KG1 (cell line): Measurements from ENCODE around the gene KIAA1755.

Experiments
- DNase-seq: peaks from one replicate; lab custom pipeline; 2025; lab: John Stamatoyannopoulos, UW

Gene KIAA1755, protein sequence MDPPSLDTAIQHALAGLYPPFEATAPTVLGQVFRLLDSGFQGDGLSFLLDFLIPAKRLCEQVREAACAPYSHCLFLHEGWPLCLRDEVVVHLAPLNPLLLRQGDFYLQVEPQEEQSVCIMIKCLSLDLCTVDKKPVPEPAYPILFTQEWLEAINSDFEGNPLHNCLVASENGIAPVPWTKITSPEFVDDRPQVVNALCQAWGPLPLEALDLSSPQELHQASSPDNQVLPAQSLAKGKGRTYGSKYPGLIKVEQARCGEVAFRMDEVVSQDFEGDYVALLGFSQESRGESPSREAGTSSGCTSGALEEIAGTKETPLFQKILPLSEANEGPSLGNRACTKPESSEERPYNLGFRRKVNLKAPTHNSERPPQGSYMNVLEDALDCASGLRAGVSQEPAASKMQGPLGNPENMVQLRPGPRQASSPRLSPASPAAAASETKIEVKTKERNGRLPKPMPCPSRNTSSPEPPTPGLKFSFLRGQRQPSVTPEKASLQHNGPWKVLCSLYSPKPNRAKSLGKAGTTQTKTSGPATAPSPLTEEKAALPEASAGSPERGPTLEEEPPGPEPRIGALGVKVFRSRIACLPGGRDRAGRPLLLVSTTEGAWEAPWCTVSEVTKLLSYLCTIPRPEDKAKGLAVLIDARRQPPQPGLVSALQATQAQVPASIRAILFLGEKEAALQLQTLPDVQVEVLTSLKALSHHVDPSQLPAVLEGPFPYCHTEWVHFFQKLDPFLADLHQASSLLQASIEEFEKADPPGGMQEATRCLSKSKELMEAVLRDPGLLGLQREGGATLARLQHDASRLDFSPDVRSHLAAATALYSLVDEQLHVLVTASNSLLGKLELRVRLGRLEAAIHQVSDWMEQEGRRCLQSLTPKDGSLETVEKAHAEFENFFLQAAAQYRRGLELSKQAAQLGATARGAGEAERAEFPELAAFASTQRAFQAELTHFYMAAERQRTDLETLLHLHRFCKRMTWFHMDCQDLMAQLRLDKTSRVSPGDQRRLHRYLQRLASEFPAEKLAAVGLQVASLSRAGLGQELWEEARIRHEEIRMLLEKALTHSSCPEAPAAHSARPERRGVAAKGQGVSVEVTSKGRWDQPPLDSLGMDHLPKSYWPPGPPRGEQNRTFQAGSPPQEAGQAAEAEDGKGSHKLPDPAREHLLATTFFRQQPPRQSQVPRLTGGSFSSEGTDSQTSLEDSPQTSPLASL

DNA sequence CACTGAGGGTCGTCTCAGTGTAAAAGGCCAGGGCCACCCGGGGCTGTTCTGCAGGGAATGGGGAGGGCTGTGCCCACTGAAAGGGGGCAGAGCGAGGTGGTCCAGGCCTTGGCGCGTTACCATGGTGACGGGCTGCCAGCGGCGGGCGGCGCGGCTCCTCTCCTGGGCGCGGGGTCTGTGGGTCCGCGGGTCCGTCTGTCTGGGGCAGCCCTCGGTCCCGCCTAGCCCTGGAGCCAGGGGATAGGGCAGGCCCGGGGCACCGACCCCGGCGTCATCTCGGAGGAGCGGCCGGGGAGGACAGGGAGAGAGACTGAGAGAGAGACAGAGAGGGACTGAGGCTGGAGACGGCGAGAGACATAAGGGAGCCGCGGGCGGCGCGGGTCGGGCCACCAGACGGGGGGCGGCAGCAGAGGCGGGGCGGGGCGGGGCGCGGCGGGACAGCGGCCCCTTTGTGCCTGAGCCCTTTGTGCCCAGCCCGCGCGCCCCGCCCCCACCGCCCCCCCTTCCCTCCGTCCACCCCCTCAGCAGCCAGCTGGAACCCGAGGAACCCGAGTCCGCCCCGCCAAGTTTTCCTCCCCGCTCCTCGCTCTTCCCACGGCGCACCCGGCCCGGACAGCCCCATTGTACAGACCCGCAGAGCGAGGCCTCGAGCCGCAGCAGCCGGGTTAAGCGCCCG lies at the start of gene KIAA1755:
TSS of gene KIAA1755 (minus strand) at position 358 of the 676 bp plus-strand sequence. CDS start at position 123, 235 bp downstream.
- no peak for DNase-seq

DNA sequence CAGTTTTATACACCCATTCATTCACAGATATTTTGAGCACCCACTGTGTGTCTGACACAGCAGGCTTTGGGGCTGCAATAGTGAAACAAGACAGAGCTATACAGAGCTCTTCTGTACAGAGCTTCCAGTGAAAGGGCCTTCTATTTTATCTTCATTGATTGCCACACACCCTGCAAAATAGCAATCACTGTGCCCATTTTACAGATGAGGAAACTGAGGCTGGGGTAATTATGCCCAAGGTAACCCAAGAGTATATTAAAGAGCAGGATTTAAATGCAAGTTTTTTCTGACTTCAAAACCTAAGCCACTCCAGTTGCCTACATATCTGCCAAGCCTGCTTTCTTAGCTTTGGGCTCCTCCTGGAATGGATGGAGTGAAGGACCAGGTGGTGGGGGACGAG lies 47.9 kb upstream of the KIAA1755 start:
- DNase-seq = no peak

DNA sequence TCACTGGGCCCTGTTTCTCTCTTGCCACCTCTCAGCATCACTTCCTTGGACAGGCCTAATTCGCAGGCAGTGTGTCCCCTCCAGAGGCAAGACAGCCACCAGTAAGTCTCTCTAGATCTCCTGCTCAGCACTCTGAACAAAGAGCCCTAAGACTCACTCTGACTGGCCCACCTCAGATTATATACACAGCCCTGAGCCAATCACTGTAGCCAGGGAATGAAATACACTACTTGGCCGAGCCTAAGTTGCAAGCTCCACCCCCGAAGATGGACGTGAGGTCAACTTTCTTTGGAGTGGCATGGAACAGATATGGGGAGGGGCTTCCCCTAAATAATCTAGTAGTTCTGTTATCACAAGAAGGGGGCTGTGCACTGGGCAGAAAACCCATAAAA lies 47.5 kb upstream of the KIAA1755 start:
- DNase-seq = no peak

DNA sequence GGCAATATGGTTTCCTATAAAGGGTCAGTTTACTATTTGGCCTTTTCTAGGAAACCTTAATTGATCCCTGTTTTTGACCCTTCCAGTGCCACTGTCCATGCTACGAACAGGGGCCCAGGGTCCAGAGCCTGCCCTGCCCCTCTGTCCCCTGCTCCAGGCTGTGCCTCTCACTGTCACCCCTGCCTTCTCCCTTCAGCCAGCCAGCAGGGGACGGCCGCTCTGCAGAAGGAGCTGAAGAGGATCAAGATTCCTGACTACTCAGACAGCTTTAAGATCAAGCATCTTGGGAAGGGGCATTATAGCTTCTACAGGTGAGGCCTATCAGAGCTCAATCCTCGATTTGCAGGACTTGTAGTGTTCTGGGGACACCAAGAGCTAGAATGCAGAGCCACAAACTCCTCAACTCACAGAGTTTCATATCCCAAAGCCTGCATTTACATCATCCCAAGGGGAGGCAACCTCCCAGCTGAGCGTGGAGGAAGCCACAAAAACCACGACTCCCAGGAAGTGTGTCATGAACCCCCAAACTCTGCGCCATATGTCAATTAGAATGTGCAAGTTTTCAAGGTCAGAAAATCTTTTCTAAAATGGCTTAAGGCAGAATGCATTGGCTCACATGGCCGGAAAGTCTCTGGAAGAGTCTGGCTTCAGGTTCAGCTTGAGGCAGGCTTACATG lies 47.0 kb upstream of the KIAA1755 start:
- DNase-seq = no peak

DNA sequence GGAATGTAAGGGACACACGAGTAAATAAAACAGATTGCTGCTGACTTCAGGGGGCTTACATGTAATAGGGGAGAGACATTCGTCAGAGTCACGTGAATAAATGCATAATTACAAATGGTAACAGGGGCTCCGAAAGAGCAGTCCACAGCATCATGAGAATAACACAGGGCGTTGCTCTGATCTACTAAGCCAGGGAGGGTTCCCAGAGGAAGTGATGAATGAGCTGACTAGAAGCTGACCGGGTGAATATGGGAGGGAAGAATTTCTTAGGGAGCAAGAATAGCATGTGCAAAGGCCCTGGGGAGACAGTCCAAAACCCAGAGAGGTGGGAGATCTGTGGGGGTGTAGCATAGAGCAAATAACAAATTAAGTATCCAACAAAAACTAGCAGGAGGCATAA lies 45.8 kb upstream of the KIAA1755 start:
- no peak for DNase-seq

DNA sequence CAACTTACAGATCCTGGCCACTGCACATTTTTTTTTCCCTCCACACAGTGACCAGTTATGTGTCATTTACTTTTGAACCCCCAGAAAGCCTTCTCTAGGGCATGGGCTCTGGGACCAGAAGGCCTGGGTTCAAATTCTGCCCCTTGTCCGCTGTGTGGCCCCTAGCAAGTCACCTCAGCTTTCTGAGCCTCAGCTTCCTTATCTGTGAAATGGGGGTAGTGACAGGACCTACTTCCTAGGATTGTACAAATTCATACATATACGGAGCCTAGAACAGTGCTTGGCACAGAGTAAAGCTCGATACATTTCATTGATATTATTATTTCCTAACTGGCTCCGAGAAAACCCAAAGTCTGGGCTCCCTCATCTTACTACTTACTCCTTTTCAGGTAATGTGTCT lies 45.0 kb upstream of the KIAA1755 start:
- no peak for DNase-seq

DNA sequence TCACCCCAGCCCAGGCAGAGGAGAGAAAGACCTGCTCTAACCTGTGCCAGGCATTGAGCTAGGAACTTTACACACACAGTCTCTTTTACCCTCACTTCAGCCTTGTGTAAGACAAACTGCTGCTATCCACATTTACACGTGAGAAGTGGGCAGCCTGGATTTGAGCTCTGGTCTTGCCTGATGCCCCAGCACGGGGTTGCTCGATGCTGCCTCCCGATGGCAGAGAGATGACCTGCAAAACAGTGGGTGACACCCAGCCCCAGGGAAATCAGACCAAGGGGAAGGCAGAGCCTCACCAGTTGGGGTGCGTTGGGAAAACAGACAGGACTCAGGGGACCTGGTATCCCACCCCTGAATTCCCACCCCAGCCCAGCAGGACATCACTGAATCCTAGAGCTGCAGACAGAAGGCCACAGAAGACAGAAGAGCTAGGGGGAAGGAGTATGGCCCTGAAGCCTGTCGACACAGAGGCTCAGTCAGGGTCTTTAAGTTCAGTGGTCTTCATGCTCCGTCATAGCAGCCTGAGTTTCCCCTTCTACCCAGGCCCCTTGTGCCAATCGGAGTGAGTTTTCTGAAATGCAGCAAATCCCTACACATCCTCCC lies 44.4 kb upstream of the KIAA1755 start:
- no peak for DNase-seq

DNA sequence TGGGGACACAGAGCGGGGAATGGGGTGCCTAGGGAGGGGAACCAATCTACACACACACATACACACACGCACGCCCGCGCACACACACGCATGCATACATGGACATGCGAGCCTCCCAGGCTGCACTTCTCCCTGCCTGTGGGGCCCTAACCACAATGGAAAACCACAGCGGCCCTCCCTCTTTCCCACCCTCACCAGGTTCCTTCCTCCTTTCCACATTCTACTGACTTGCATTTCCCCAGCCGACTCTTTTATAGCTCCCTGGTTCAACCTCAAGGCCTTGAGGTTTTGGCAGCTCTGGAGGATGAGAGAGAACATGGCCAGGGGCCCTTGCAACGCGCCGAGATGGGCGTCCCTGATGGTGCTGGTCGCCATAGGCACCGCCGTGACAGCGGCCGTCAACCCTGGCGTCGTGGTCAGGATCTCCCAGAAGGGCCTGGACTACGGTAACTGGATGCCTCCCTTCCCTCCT lies 43.4 kb upstream of the KIAA1755 start, which contains the start of gene BPI:
TSS of gene BPI (plus strand) at position 249 of the 472 bp plus-strand sequence. CDS start at position 317, 68 bp downstream.
- DNase-seq = peak; percentile 48

DNA sequence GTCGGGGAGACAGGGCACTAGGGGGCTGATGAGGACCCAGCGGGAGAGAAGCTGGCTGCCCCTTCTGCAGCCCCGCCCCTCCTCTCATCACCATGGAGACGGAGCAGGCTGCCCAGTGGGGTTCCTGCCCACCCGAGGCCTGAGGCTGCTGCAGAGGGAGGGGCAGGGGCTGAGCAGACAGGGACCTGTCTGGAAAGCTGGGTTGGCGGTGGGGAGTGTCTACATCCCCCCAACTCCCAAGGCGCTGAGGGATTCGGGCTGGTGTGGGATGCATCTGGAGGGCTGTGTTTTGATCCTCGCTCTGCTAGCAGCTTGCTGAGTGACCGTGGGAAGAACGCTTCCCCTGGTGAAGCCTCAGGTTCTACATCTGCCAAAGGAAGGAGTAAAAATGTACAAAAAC lies 42.3 kb upstream of the KIAA1755 start:
- DNase-seq = no peak

DNA sequence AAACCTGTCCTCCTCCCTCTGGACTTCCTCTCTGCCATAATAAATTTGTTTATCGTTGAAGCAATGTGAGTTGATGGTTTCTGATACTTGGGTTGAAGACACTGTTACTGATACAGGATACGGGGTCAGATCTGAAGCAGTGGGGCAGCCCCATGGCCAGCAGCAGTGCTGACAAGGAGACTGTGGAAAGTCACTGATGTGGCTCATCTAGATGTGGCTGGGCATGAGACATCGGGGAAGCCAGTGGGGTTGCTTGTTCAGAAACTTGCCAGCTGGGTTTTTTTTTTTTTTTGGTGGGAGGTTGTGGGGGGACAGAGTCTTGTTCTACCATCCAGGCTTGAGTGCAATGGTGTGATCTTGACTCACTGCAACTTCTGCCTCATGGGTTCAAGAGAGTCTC lies 40.8 kb upstream of the KIAA1755 start:
- no peak for DNase-seq

DNA sequence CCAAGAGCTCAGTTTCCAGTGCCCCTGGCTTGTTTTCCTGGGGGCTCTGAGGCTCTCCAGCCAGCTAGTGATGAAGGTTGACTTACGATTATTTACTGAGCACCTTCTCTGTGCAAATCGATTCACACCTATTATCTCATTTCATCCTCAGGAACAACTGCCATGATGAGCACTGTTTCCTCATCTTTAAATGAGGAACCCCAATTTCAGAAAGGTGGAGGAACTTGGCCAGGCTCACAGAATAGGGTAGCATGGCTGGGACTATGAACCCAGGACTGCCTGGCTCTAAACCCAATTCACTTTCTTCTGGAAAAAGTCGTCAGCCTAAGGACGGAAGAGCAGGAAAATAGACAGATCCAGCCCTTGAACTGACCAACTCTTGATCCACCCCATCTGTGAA lies 39.9 kb upstream of the KIAA1755 start:
- DNase-seq = no peak

DNA sequence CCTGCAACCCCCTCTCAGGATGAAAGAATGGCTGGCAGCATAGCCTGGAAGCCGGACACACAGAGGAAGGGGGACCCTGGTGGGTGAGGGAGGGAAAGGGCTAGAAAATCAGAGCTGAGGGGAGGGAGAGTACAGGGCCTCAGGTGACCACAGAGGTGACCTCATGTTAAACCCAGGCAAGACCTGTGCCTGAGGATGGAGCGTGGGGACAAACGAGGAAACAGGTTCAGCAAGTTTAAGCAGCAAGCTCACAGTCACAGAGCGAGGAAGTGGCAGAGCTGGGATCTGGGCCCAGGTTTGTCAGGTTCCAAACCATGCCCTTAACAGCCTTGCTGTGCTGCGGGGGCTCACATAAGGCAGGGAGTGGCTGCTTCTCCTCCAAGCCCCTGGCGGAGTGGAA lies 39.4 kb upstream of the KIAA1755 start:
- DNase-seq = no peak

DNA sequence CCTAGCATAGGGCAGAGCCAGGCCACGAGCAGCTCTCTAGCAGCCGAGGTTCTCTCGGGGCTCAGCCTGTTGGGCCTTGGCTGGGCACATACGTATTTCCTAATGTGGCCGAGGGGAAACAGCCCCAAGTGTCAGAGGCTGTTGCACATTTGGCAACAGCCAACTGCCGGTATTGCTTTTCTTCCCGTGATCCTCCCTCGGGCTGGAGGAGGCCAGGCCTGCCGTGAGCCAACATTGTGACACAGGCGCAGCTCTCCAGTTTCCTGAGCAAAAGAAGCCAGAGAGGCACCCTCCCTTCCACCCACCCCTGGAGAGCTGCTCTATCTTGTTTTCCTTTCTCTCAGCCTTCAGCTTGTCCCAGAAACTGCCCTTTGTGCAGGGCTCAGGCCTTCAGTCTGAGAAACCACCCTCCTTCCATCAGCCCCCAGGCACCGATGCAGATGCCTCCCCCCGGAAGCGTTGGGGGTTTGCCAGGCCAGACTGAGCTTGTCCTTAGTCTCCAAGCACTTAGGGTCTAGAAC lies 38.3 kb upstream of the KIAA1755 start:
- DNase-seq = no peak

DNA sequence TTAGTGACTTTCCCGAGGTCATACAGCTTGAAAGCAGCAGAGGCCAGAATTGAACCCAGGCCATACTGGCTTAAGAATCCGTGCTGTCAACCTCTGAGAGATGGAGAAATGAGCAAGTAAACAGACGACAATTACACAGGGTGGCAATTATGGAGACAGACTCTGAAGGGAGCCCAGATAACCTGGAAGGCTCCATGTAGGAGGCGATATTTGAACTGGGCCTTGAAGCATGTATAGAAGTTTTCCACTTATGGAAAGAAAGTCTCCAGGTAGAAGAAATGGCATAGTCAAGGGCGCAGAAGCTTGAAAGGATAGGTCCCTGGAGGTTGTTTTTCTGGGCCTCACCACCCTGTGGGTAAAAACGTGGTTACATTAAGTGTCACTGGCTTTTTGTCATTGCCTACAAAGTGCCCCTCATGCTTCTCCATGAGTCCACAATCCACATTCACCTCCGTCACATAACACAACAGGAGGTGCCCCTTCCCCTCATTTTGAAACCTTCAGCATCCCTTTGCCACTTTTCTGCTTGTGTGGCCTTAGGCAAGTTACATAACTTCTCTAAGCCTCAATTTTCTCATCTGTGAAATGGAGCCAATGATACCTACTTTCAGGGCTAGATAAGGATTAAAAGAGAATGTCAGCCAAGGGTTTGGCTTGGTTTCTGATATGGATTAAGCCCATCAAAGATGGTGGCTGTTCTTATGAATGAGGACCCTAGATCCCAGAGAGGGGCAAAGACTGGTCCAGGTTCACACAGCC lies 37.6 kb upstream of the KIAA1755 start:
- no peak for DNase-seq

DNA sequence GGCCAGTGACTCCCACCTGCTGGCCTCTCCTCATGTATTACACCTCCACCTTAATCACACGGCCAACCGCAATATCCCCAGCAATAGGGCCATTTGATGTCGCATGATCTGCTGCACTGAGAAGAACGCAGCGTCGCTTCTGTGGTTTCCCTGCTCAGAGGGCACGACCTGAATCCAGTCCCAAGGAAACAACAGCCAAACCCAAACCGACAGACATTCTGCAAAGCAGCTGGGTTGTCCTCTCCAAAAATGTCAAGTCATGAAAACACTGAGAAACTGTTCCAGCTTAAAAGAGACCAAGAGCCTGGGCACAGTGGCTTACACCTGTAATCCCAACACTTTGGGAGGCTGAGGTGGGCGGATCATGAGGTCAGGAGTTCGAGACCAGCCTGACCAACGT lies 35.9 kb upstream of the KIAA1755 start:
- no peak for DNase-seq

DNA sequence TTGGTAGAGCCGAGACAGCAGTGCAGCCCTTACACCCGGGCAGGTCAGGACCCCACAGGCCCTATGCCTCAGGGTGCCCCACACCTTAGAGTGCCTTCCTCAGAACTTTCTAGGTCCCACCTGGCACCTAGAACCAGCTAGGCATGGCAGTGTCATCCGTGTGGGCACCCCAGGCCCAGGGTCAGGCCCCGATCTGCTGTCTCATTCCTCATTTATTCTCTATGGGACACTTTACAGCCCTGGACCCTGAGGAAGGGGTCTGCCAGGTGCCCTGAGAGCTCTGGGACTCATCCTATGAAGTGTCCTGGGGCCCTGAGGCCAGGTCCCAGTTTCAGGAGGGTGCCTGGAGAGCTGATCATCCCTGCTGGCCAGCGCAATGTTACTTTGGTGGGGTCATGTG lies 35.3 kb upstream of the KIAA1755 start:
- DNase-seq = no peak

DNA sequence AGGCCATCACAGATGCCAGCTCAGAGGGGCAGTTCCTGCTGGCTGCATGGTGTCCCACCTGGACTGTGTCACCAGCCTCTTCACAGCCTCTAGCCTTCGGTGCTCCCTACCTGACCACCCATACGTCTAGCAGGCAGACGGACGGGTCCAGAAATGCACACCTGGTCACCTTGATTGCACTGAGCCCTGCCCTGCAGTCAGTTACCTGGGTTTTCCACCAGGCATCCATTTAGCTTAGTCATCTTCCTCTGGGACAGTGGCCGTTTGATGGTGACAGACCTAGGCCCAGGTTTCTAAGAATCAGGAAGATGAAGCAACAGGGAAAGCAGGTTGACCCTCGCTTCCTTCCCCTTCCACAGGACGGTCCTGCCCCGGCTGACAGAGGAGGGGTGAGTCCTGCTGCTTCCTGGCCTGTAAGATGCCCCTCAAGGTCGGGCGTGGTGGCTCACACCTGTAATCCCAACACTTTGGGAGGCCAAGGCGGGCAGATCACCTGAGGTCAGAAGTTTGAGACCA lies 33.6 kb upstream of the KIAA1755 start:
- no peak for DNase-seq

DNA sequence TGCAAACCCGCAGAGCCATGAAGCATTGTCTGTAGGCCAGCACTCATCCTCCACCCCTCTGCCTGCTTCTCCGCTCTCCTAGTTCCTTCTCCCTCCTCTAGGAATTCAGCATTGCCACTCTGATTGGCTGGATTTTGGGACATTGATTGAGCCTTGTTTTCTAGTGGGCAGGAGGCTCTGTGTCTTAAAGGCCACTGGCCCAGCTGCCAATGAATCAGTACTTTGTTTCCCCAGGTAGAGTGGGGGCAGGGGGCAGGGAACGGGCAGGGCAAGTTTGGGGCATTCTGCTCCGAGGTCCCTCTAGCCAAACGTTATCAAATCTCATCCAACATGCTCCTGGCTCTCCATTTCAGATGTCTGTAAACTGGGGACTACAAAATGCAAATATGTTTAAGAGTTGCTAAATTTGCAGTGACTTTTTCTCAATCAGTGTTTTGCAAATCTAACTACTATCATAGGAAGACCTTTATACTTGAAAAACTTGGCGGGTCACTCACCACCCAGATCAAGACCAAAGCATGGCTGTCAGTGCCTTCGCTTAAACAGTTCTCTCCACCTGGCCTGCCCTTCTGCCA lies 33.0 kb upstream of the KIAA1755 start:
- no peak for DNase-seq

DNA sequence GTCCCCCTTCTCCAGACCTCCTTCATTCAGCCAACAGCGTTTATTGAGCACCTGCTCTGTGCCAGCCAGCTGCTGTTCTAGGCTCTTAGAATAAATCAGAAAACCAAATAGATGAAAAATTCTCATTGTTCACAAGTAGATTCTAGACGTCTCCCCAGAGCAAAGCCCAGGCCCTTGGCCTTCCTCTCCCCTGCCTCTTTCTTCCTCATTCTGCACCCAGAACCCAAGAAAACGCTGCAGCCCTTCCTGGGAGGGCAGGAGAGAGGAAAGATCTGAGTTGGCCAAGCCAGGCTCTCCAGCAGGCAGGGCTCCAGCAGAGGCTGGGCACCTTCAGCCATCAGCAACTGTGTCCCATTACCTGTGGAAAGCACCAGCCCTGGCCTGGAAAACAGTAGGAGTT lies 31.4 kb upstream of the KIAA1755 start:
- no peak for DNase-seq
